HCT116 (cell line): ENCODE data around the gene FRMPD3. TPM values are rescaled to one million over a fixed set of nuclear protein-coding genes. Genes with fewer than 3 reads are reported as not detected.
"Not testable (repeated sequence)": the region's sequence is repeated elsewhere in the genome, so short reads cannot be mapped to it uniquely, and the experiment has no call there.

Experiments used
- ATAC-seq: fragments of 200-7000 bp; cut with Tn5 transposase; 2 replicates; pipeline ENCODE4 v1.9.1; 2020; ENCODE audit warnings: mild to moderate bottlenecking, moderate library complexity
- BruUV-seq: library from RNA; stranded (reverse); fragments of 400-500 nt; replicated peaks from 2 replicates; lab custom pipeline; 2021; lab: Mats Ljungman, UMichigan
- CTCF ChIA-PET: fragments of 300-600 bp; sonication (Branson Sonifier 250); formaldehyde crosslinking; loops from one replicate; lab custom pipeline; 2021; ENCODE audit warnings: antibody characterized with exemption; lab: Charles Lee
- POLR2A ChIA-PET: fragments of 300-600, 350-600 bp; sonication (Branson Sonifier 250); formaldehyde crosslinking; loops from one replicate; lab custom pipeline; 2021; ENCODE audit warnings: antibody characterized with exemption; lab: Charles Lee
- RAD21 ChIA-PET, 2 experiments: fragments of 300-600 bp; sonication (Branson Sonifier 250); formaldehyde crosslinking; loops; one replicate each; lab custom pipeline; 2023; ENCODE audit warnings: low total read pairs in 2 of 2; ENCODE audit not compliant: uncharacterized antibody in 2 of 2, unreplicated experiment in 2 of 2, low non-redundant PET in 1 of 2; lab: Charles Lee
- DNase-seq: peaks from one replicate; pipeline ENCODE4 v3.0.0-alpha.2; 2010; ENCODE audit warnings: low read depth, low spot score
- H2AFZ ChIP-seq: fragments of 200-600 bp; shearing (Covaris generic), sonication (generic); 2 replicates; pipeline ENCODE4 v1.6.1; 2017; ENCODE audit warnings: low read depth, mixed run types, mixed read lengths, antibody characterized with exemption, low read length; ENCODE audit not compliant: poor library complexity, severe bottlenecking
- H3K27ac ChIP-seq: 2 replicates; pipeline ENCODE4 v1.5.1; 2012; ENCODE audit warnings: low read depth, low read length
- H3K27me3 ChIP-seq: fragments of 200-600 bp; sonication (generic); 2 replicates; pipeline ENCODE4 v1.6.1; 2016; ENCODE audit warnings: mixed run types, low read length, mixed read lengths; ENCODE audit not compliant: insufficient read depth
- H3K36me3 ChIP-seq, 2 experiments: fragments of 200-500 bp in 1 of 2; fragments of 200-600 bp in 1 of 2; sonication (Bioruptor generic) in 1 of 2; sonication (generic) in 1 of 2; 2 replicates each; pipeline versions ENCODE4 v1.5.1 to v1.6.1; 2014 to 2016; ENCODE audit warnings: low read length in 2 of 2, inconsistent platforms in 1 of 2, mixed read lengths in 1 of 2, mixed run types in 1 of 2; ENCODE audit not compliant: insufficient read depth in 2 of 2, control insufficient read depth in 1 of 2
- H3K4me1 ChIP-seq, 2 experiments: fragments of 200-600 bp in 1 of 2; sonication (generic) in 1 of 2; 2 replicates each; pipeline versions ENCODE4 v1.5.1 to v1.6.1; 2012 to 2017; ENCODE audit warnings: low read length in 2 of 2, inconsistent platforms in 1 of 2, mild to moderate bottlenecking in 1 of 2, mixed read lengths in 1 of 2, mixed run types in 1 of 2, moderate library complexity in 1 of 2; ENCODE audit not compliant: insufficient read depth in 2 of 2, control insufficient read depth in 1 of 2
- H3K4me2 ChIP-seq: fragments of 200-600 bp; sonication (generic); 2 replicates; pipeline ENCODE4 v1.6.1; 2017; ENCODE audit warnings: mixed run types, low read length, mixed read lengths
- H3K4me3 ChIP-seq, 2 experiments: fragments of 200-600 bp in 1 of 2; sonication (generic) in 1 of 2; replicated peaks in 1 of 2; 2 replicates each; pipeline ENCODE4 v1.5.1; 2011 to 2016; ENCODE audit warnings: low read length in 2 of 2, control low read depth in 1 of 2, low read depth in 1 of 2, mild to moderate bottlenecking in 1 of 2, mixed read lengths in 1 of 2, mixed run types in 1 of 2
- H3K79me2 ChIP-seq: fragments of 200-600 bp; sonication (generic); 2 replicates; pipeline ENCODE4 v1.6.1; 2017; ENCODE audit warnings: mild to moderate bottlenecking, mixed run types, low read length, moderate library complexity, mixed read lengths; ENCODE audit not compliant: insufficient read depth
- H3K9ac ChIP-seq: fragments of 200-600 bp; sonication (generic); 2 replicates; pipeline ENCODE4 v1.6.1; 2016; ENCODE audit warnings: low read length, mixed read lengths
- H3K9me2 ChIP-seq: fragments of 200-600 bp; sonication (generic), shearing (Covaris generic); 2 replicates; pipeline ENCODE4 v1.6.1; 2017; ENCODE audit warnings: mixed run types, mild to moderate bottlenecking, moderate library complexity; ENCODE audit not compliant: insufficient read depth
- H3K9me3 ChIP-seq, 2 experiments: fragments of 200-500 bp in 1 of 2; fragments of 200-600 bp in 1 of 2; sonication (Bioruptor generic) in 1 of 2; sonication (generic) in 1 of 2; 2 replicates each; pipeline ENCODE4 v1.6.1; 2014 to 2017; ENCODE audit warnings: low read length in 2 of 2, mixed read lengths in 2 of 2, inconsistent platforms in 1 of 2, low read depth in 1 of 2, mild to moderate bottlenecking in 1 of 2, mixed run types in 1 of 2, moderate library complexity in 1 of 2; ENCODE audit not compliant: control insufficient read depth in 1 of 2, insufficient read depth in 1 of 2
- H4K20me1 ChIP-seq: fragments of 200-600 bp; sonication (generic), shearing (Covaris generic); 2 replicates; pipeline ENCODE4 v1.6.1; 2017; ENCODE audit warnings: mixed run types, mild to moderate bottlenecking, moderate library complexity; ENCODE audit not compliant: insufficient read depth
- CTCF ChIP-seq, 3 experiments: fragments of 200-600 bp in 1 of 3; sonication (generic) in 1 of 3; IDR thresholded peaks in 2 of 3; conservative IDR thresholded peaks in 1 of 3; 2 replicates each; pipeline ENCODE4 v1.5.1; 2012 to 2017; ENCODE audit warnings: low read depth in 2 of 3, low read length in 2 of 3, antibody characterized with exemption in 1 of 3, borderline replicate concordance in 1 of 3, control low read depth in 1 of 3, mild to moderate bottlenecking in 1 of 3, mixed read lengths in 1 of 3, mixed run types in 1 of 3, moderate library complexity in 1 of 3; ENCODE audit not compliant: insufficient read depth in 1 of 3
- POLR2AphosphoS5 ChIP-seq: IDR thresholded peaks from 2 replicates; pipeline ENCODE4 v1.6.1; 2011; ENCODE audit warnings: mild to moderate bottlenecking, low read depth, low read length, moderate library complexity
- RAD21 ChIP-seq: IDR thresholded peaks from 2 replicates; pipeline ENCODE4 v1.6.1; 2012; ENCODE audit warnings: low read depth, mild to moderate bottlenecking
- intact Hi-C: fragments of 100-400 bp; cut with micrococcal nuclease; formaldehyde crosslinking; loops from 2 replicates; pipeline ENCODE4 v1.10.0; 2022
- total RNA-seq: library from RNA; stranded (reverse); gene quantifications from one replicate; pipeline ENCODE4 v1.2.1, GENCODE V29; 2021; ENCODE audit not compliant: unreplicated experiment

Gene FRMPD3
- total RNA-seq, 1 experiment from 2014 or later = 0.42 TPM

- H4K20me1 ChIP-seq = no peaks in the 10 kb centered on the region
These were observed 21.5 kb downstream of the FRMPD3 start for GRCh38 chrX:107470971-107471370.

GRCh38 chrX:107471420-107471819 is 22.0 kb downstream of the FRMPD3 start:
- intact Hi-C loops, H3K4me3 ChIP-seq, POLR2A ChIA-PET, H3K9ac ChIP-seq, H3K4me2 ChIP-seq, H3K9me2 ChIP-seq, H3K79me2 ChIP-seq, H2AFZ ChIP-seq, BruUV-seq, H3K9me3 ChIP-seq, H3K27me3 ChIP-seq, H3K27ac ChIP-seq, H4K20me1 ChIP-seq, H3K36me3 ChIP-seq, ATAC-seq, H3K4me1 ChIP-seq, RAD21 ChIA-PET, DNase-seq: not testable (repeated sequence)
- CTCF ChIA-PET = interaction anchor here (1.0 to 1.4 kb wide), 2 partner anchors 8 to 472 kb away, joined by 3 read pairs; no protein-coding TSS in a partner anchor

More at GRCh38 chrX:107470971-107471370, 21.5 kb downstream of the FRMPD3 start:
- Histone ChIP-seq H3K4me2 (no peak overlapping the region), H3K79me2 (no peaks in the 10 kb centered on the region), H3K4me3 (no peak overlapping the region), H3K9ac (no peak overlapping the region), H3K9me3 (no peaks in the 10 kb centered on the region), H2AFZ (no peak overlapping the region), H3K36me3 (no peaks in the 10 kb centered on the region), H3K27me3 (no peaks in the 10 kb centered on the region), H3K27ac (no peak overlapping the region), H3K9me2 (no peaks in the 10 kb centered on the region), H3K4me1 (no peaks in the 10 kb centered on the region)
- POLR2A ChIA-PET = no interaction called here
- intact Hi-C loops = no loop called here
- CTCF ChIA-PET = interaction anchor here (1.0 to 1.4 kb wide), 2 partner anchors 9 to 472 kb away, joined by 3 read pairs; no protein-coding TSS in a partner anchor
- peak; percentile 69 for ATAC-seq
- BruUV-seq = no TSS peak
- TF ChIP-seq CTCF (IDR thresholded peaks at IDR 0.05 in 2 of 3, conservative IDR thresholded peaks at IDR 0.05 in 1 of 3; ENCODE audit: borderline replicate concordance in 1 of 3, insufficient read depth in 1 of 3, low read depth in 2 of 3, low read length in 2 of 3) = 0 out of 6 replicates have a peak, but pooled peaks of 1 of the 3 experiments have one; percentile 18
- TF ChIP-seq RAD21 = peak; percentile 33; the same call in 1 of the 2 replicates
- TF ChIP-seq POLR2AphosphoS5 = no peak
- DNase-seq = no peak
- RAD21 ChIA-PET = no interaction called here
